HG03139 (cell line): ENCODE results near the gene ZSCAN25.
"Not testable (repeated sequence)": the region's sequence is repeated elsewhere in the genome, so short reads cannot be mapped to it uniquely, and the experiment has no call there.

Experiments used
- ATAC-seq: cut with Tn5 transposase; IDR thresholded peaks from one replicate; pipeline ENCODE4 v1.9.1; 2021; ENCODE audit not compliant: unreplicated experiment

The ZSCAN25 gene

GRCh38 chr7:99617192-99617781, 541 bp downstream of the ZSCAN25 start:
- peak; percentile 31 for ATAC-seq

- ATAC-seq, result no peak
These were observed 2.0 kb downstream of the ZSCAN25 start for GRCh38 chr7:99618726-99619125.

- ATAC-seq, result no peak
These were observed 2.9 kb downstream of the ZSCAN25 start for GRCh38 chr7:99619571-99620130.

- no peak for ATAC-seq
These were observed 4.5 kb downstream of the ZSCAN25 start for GRCh38 chr7:99621271-99621670.

- no peak for ATAC-seq
These were observed 5.8 kb downstream of the ZSCAN25 start for GRCh38 chr7:99622596-99622995.

GRCh38 chr7:99623091-99623693, 6.4 kb downstream of the ZSCAN25 start:
- no peak for ATAC-seq

- ATAC-seq, result no peak
These were observed 7.1 kb downstream of the ZSCAN25 start for GRCh38 chr7:99623702-99624447.

- no peak for ATAC-seq
These were observed 7.7 kb downstream of the ZSCAN25 start for GRCh38 chr7:99624484-99624883.

- no peak for ATAC-seq
These were observed 8.6 kb downstream of the ZSCAN25 start for GRCh38 chr7:99625321-99625720.

GRCh38 chr7:99625961-99626360, 9.2 kb downstream of the ZSCAN25 start:
- ATAC-seq, result no peak

GRCh38 chr7:99626661-99627060, 9.9 kb downstream of the ZSCAN25 start:
- no peak for ATAC-seq

- ATAC-seq, result no peak
These were observed 10.8 kb downstream of the ZSCAN25 start for GRCh38 chr7:99627513-99627912.

GRCh38 chr7:99628471-99629465, 12.0 kb downstream of the ZSCAN25 start:
- no peak for ATAC-seq

- ATAC-seq, result no peak
These were observed 12.9 kb downstream of the ZSCAN25 start for GRCh38 chr7:99629643-99630042.

- no peak for ATAC-seq
These were observed 14.8 kb downstream of the ZSCAN25 start for GRCh38 chr7:99631295-99632109.

GRCh38 chr7:99637414-99637813, 20.7 kb downstream of the ZSCAN25 start:
- not testable (repeated sequence) for ATAC-seq

- no peak for ATAC-seq
These were observed 22.0 kb downstream of the ZSCAN25 start for GRCh38 chr7:99638731-99639130.

GRCh38 chr7:99639267-99639666, 22.5 kb downstream of the ZSCAN25 start:
- no peak for ATAC-seq

GRCh38 chr7:99642027-99642426, 25.3 kb downstream of the ZSCAN25 start:
- no peak for ATAC-seq

GRCh38 chr7:99643464-99643863, 26.7 kb downstream of the ZSCAN25 start:
- no peak for ATAC-seq
